IgD-negative memory B cell (primary cell): ENCODE measurements around the gene ATP6V0C. TPM values are rescaled to one million over a fixed set of nuclear protein-coding genes. Genes with fewer than 3 reads are reported as not detected.
A peak's percentile ranks its signal among the peaks of the same experiment; 100 is the strongest.
"Not testable (repeated sequence)": the region's sequence is repeated elsewhere in the genome, so short reads cannot be mapped to it uniquely, and the experiment has no call there.

Experiments
- H3K27ac Mint-ChIP-seq, 3 donors: one replicate each; pipeline ENCODE4 v1.8.0; 2020 to 2022; ENCODE audit warnings: mild to moderate bottlenecking in 3 of 3, mixed read lengths in 3 of 3, moderate library complexity in 1 of 3
- H3K27me3 Mint-ChIP-seq: one replicate; pipeline ENCODE4 v1.8.0; 2021; ENCODE audit warnings: mixed read lengths
- H3K36me3 Mint-ChIP-seq: one replicate; pipeline ENCODE4 v1.8.0; 2020; ENCODE audit warnings: mild to moderate bottlenecking, mixed read lengths
- H3K4me1 Mint-ChIP-seq, 3 donors: one replicate each; pipeline ENCODE4 v1.8.0; 2020 to 2022; ENCODE audit warnings: mixed read lengths in 3 of 3, mild to moderate bottlenecking in 1 of 3
- H3K4me3 Mint-ChIP-seq, 4 donors: one replicate each; pipeline ENCODE4 v1.8.0; 2020 to 2022; ENCODE audit warnings: mild to moderate bottlenecking in 4 of 4, mixed read lengths in 4 of 4, moderate library complexity in 3 of 4
- H3K9me3 Mint-ChIP-seq, 3 donors: one replicate each; pipeline ENCODE4 v1.8.0; 2020 to 2021; ENCODE audit warnings: mixed read lengths in 3 of 3, mild to moderate bottlenecking in 1 of 3
- polyA plus RNA-seq: library from polyadenylated mRNA; unstranded; fragments of 300-500 nt; fragmentation: Illumina TruSeq; gene quantifications from one replicate; pipeline ENCODE4 v1.2.3, GENCODE V29; 2021

Gene ATP6V0C
- polyA plus RNA-seq, 1 donor from 2014 or later, result 105 TPM

DNA sequence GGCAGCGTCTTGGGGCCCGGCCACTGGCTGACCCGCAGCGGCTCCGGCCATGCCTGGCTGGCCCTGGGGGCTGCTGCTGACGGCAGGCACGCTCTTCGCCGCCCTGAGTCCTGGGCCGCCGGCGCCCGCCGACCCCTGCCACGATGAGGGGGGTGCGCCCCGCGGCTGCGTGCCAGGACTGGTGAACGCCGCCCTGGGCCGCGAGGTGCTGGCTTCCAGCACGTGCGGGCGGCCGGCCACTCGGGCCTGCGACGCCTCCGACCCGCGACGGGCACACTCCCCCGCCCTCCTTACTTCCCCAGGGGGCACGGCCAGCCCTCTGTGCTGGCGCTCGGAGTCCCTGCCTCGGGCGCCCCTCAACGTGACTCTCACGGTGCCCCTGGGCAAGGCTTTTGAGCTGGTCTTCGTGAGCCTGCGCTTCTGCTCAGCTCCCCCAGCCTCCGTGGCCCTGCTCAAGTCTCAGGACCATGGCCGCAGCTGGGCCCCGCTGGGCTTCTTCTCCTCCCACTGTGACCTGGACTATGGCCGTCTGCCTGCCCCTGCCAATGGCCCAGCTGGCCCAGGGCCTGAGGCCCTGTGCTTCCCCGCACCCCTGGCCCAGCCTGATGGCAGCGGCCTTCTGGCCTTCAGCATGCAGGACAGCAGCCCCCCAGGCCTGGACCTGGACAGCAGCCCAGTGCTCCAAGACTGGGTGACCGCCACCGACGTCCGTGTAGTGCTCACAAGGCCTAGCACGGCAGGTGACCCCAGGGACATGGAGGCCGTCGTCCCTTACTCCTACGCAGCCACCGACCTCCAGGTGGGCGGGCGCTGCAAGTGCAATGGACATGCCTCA is 41.9 kb upstream of the ATP6V0C start:
- H3K4me1 Mint-ChIP-seq, result peaks cover 9 to 17% (median 10%) of the 10 kb centered on the region in 3 donors
- H3K4me3 Mint-ChIP-seq, result no peak overlapping the region
- H3K9me3 Mint-ChIP-seq, result no peaks in the 10 kb centered on the region
- no peaks in the 10 kb centered on the region for H3K36me3 Mint-ChIP-seq
- no peak overlapping the region for H3K27ac Mint-ChIP-seq
- peaks cover 29% of the 10 kb centered on the region for H3K27me3 Mint-ChIP-seq

- Mint-ChIP-seq H3K4me1 (peaks cover 8 to 19% (median 12%) of the 10 kb centered on the region in 3 donors), H3K4me3 (peak overlapping the region in 3 of 4 donors; percentile 12 to 73 (median 38)), H3K36me3 (no peaks in the 10 kb centered on the region), H3K27me3 (peaks cover 29% of the 10 kb centered on the region), H3K9me3 (no peaks in the 10 kb centered on the region), H3K27ac (no peak overlapping the region)
Observed at GRCh38 chr16:2472488-2472864, 41.3 kb upstream of the ATP6V0C start.

DNA sequence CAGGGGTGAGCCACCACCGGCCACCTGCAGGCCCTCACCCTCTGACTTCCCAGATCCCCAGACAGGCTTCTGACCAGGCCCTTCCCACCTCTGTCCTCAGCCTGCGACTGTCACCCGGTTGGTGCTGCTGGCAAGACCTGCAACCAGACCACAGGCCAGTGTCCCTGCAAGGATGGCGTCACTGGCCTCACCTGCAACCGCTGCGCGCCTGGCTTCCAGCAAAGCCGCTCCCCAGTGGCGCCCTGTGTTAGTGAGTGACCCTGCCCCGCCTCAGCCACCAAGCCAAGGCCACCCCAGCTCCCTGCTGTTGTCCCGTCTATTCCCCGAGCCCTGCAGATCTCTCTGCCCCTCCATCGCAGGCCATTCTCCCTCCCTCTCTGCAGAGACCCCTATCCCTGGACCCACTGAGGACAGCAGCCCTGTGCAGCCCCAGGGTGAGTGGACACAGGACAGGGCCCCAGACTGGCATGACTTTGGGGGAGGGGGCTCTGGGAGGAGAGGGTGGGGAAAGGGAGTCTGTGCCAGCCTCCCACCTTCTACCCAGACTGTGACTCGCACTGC is 40.8 kb upstream of the ATP6V0C start:
- peak overlapping the region; percentile 9 to 90 (median 75) for H3K4me3 Mint-ChIP-seq
- peaks cover 8 to 19% (median 12%) of the 10 kb centered on the region in 3 donors for H3K4me1 Mint-ChIP-seq
- peaks cover 29% of the 10 kb centered on the region for H3K27me3 Mint-ChIP-seq
- no peak overlapping the region for H3K27ac Mint-ChIP-seq
- H3K36me3 Mint-ChIP-seq, result no peaks in the 10 kb centered on the region
- H3K9me3 Mint-ChIP-seq, result no peaks in the 10 kb centered on the region

DNA sequence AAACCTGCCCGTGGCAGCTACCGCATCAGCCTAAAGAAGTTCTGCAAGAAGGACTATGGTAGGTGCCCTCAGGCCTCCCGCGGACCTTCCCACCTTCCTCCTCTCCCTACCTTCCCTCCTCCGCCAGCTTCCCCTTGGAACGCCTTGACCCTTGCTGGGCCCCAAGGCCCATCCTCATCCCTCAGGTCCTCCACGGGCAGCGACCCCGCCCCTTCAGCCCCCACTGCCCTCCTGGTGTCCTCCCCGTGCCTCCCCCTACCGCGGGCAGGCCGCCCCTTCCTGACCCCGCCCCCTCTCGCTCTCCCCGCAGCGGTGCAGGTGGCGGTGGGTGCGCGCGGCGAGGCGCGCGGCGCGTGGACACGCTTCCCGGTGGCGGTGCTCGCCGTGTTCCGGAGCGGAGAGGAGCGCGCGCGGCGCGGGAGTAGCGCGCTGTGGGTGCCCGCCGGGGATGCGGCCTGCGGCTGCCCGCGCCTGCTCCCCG is 40.3 kb upstream of the ATP6V0C start:
- H3K9me3 Mint-ChIP-seq, result no peaks in the 10 kb centered on the region
- no peak overlapping the region for H3K27ac Mint-ChIP-seq
- peaks cover 8 to 17% (median 12%) of the 10 kb centered on the region in 3 donors for H3K4me1 Mint-ChIP-seq
- peak overlapping the region in 3 of 4 donors; percentile 77 to 90 (median 89) for H3K4me3 Mint-ChIP-seq
- no peaks in the 10 kb centered on the region for H3K36me3 Mint-ChIP-seq
- peaks cover 27% of the 10 kb centered on the region for H3K27me3 Mint-ChIP-seq

DNA sequence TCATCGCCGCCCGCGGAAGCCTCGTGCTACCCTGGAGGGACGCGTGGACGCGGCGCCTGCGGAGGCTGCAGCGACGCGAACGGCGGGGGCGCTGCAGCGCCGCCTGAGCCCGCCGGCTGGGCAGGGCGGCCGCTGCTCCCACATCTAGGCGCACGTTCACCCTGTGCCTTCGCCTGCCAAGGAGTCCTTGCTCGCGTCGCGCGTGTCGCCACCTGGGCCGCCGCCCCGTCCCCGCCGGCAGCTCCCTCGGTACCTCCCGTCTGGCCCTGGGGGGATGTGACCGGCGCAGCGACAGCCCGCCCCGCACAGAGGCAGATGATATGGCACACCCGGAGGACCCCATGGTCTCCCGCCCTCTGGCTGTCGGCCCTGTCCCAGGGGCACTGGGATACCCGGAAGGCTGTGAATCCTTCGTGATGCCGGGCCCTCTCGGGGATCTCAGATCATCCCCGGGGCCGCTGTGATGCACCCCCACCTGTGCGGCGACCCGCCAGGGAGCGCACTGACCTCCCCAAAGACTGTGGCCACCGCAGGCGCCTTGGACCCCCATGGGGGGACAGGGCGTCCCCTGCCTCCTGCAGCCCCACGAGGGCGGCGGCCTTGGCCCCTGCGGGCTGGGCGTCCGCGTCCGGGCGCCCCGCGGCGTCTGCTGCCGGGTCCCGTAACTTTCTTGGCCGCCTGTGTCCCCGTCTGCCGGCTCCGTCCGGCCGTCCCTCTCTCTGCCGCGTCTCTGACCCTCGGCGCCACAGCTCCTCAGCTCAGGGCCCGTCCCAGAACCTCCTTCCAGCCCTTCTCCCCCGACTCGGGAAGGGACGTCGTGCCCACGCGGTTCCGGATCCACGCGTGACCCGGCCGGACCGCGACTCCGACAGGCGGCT is 39.5 kb upstream of the ATP6V0C start:
- Mint-ChIP-seq H3K9me3 (no peaks in the 10 kb centered on the region), H3K4me1 (peaks cover 6 to 15% (median 12%) of the 10 kb centered on the region in 3 donors), H3K27me3 (peaks cover 23% of the 10 kb centered on the region), H3K36me3 (no peaks in the 10 kb centered on the region), H3K27ac (peak overlapping the region in 2 of 3 donors; percentile 23 to 39), H3K4me3 (peak overlapping the region in 3 of 4 donors; percentile 75 to 84 (median 81))

GRCh38 chr16:2474877-2475412 is 38.8 kb upstream of the ATP6V0C start, which contains the start of gene TBC1D24:
TBC1D24 (plus strand) TSS chr16:2475127; CDS start chr16:2496149, 21,022 bp downstream.
- Mint-ChIP-seq H3K27ac (peak within 1 kb of the TSS; percentile 39 to 80 (median 75)), H3K27me3 (peaks cover 18% of the 10 kb centered on the region), H3K9me3 (no peaks in the 10 kb centered on the region), H3K4me1 (peaks cover 6 to 10% (median 7%) of the 10 kb centered on the region in 3 donors), H3K36me3 (no peaks in the 10 kb centered on the region), H3K4me3 (peak within 1 kb of the TSS; percentile 81 to 85 (median 84))

DNA sequence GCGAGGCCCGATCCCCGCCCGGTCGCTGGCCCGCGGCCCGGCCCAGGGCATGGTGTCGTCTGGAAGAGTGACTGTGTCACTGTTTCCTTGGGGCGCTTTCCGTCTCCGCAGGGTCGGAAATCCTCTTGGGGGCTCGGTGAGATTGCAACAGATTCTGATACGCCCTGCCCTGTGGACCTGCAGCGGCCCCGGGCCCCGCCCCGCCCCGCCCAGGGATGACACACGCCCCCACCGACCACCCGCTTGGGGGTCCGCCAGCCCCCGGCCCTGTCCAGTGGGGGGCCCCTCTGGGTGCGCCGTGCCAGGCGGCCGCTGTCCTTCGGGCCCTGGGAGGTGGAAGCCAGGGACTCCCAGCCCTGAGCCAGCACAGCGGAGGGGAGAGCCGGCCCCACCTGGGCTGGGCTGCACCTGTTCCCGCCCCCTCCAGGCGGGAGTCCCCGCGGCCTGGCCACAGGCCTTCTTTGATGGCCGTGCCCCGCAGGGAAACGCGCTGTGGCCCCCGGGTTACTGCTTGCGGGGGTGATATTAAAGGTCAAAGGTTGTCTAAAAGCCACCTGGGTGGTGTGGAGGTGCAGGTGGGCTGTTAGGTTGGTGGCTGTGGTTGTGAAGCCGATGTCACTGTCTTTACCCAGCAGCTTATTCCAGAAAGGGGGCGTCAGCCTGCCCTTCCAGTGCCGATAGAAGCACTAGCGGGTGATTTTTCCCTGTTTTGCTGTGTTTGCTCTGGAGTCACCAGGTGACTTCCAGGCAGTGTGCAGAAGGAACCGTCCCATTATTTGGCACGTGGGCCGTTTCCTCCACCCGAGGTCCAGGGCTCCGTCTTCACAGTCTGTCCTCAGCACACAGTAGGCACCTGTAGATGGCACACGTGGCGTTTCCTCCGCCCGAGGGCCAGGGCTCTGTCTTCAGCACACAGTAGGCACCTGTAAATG is 38.1 kb upstream of the ATP6V0C start:
- Mint-ChIP-seq H3K36me3 (no peaks in the 10 kb centered on the region), H3K4me1 (peaks cover 2 to 8% (median 6%) of the 10 kb centered on the region in 3 donors), H3K27me3 (peaks cover 10% of the 10 kb centered on the region), H3K27ac (peak overlapping the region in 2 of 3 donors; percentile 75 to 80), H3K4me3 (peak overlapping the region; percentile 70 to 85 (median 82)), H3K9me3 (no peaks in the 10 kb centered on the region)

- H3K4me1 Mint-ChIP-seq, result peaks cover 2 to 8% (median 6%) of the 10 kb centered on the region in 3 donors
- no peaks in the 10 kb centered on the region for H3K36me3 Mint-ChIP-seq
- H3K27me3 Mint-ChIP-seq, result peaks cover 10% of the 10 kb centered on the region
- H3K4me3 Mint-ChIP-seq, result peak overlapping the region; percentile 70 to 85 (median 82)
- H3K27ac Mint-ChIP-seq, result peak overlapping the region in 2 of 3 donors; percentile 75 to 80
- H3K9me3 Mint-ChIP-seq, result no peaks in the 10 kb centered on the region
Observed at GRCh38 chr16:2476345-2476720, 37.4 kb upstream of the ATP6V0C start.

- Mint-ChIP-seq H3K27me3 (peaks cover 10% of the 10 kb centered on the region), H3K9me3 (no peaks in the 10 kb centered on the region), H3K4me1 (peaks cover 2 to 8% (median 6%) of the 10 kb centered on the region in 3 donors), H3K27ac (peak overlapping the region; percentile 67 to 80 (median 75)), H3K4me3 (peak overlapping the region in 3 of 4 donors; percentile 34 to 85 (median 84)), H3K36me3 (no peaks in the 10 kb centered on the region)
Observed at GRCh38 chr16:2476741-2477140, 37.0 kb upstream of the ATP6V0C start.

GRCh38 chr16:2477327-2477726 is 36.4 kb upstream of the ATP6V0C start:
- Mint-ChIP-seq H3K36me3 (no peaks in the 10 kb centered on the region), H3K4me3 (peak overlapping the region in 1 of 4 donors; percentile 85), H3K27ac (peak overlapping the region in 1 of 3 donors; percentile 80), H3K9me3 (no peaks in the 10 kb centered on the region), H3K27me3 (peaks cover 10% of the 10 kb centered on the region), H3K4me1 (peaks cover 2 to 8% (median 6%) of the 10 kb centered on the region in 3 donors)

DNA sequence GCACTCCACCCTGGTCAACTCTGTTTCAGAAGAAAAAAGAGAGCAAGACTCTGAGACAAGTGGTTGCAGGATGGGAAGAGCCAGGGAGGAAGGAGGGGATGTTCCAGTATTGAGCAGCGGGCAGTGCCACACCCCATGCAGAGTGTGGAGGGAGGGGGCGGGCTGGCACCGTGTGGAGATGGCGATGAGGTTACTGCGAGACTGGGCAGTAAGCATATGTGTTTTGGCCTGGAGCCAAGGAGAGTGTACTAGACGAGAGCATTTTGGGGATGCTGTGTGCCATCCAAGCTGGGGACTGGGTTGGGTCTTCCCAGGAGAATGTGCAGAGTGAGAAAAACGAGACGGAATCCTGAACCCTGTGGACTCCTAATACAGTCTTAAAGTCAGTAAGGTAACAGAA is 35.5 kb upstream of the ATP6V0C start:
- Mint-ChIP-seq H3K27me3 (peaks cover 2% of the 10 kb centered on the region), H3K4me1 (peaks cover 2 to 6% (median 6%) of the 10 kb centered on the region in 3 donors), H3K9me3 (no peaks in the 10 kb centered on the region), H3K36me3 (no peaks in the 10 kb centered on the region), H3K27ac (no peak overlapping the region), H3K4me3 (peak overlapping the region in 2 of 4 donors; percentile 29 to 40)

GRCh38 chr16:2479996-2480395 is 33.8 kb upstream of the ATP6V0C start:
- not testable (repeated sequence) for H3K4me1 Mint-ChIP-seq, H3K36me3 Mint-ChIP-seq, H3K9me3 Mint-ChIP-seq, H3K27me3 Mint-ChIP-seq, H3K27ac Mint-ChIP-seq
- H3K4me3 Mint-ChIP-seq, result peak overlapping the region in 1 of 4 donors; percentile 57

GRCh38 chr16:2480948-2481347 is 32.8 kb upstream of the ATP6V0C start:
- H3K27me3 Mint-ChIP-seq, result no peaks in the 10 kb centered on the region
- no peaks in the 10 kb centered on the region for H3K9me3 Mint-ChIP-seq
- no peaks in the 10 kb centered on the region for H3K36me3 Mint-ChIP-seq
- H3K27ac Mint-ChIP-seq, result peak overlapping the region in 1 of 3 donors; percentile 14
- no peak overlapping the region for H3K4me3 Mint-ChIP-seq
- H3K4me1 Mint-ChIP-seq, result peaks cover 3 to 6% (median 4%) of the 10 kb centered on the region in 3 donors
